ENCODE results near the gene BIN1. TPM values are rescaled to one million over a fixed set of nuclear protein-coding genes. Genes with fewer than 3 reads are reported as not detected.

Gene BIN1
- polyA plus RNA-seq, 4 donors: 6.7 to 54.3 (median 28.7) TPM

DNA sequence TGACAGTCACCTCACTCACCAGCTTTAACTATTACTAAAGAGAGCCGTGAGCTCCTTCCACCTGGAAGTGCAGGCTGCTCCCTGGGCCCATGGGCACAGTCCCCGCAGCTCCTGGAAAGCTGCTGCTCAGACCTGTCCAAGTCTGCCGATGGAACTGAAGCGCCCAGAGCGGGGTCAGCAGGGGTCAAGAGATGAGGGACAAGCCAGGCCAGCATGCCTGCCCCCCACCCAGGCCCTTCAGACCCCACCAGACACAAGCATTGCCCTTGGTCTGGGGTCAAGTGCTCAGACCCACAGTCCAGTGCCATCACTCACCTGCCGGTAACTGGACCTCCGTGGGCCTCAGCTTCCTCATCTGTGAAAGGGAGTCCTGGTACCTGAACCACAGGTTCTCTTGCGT, 59.9 kb downstream of the BIN1 start:
- Histone ChIP-seq H3K36me3 (ENCODE audit: control insufficient read depth in 3 of 3, insufficient read depth in 2 of 3, low read depth in 1 of 3, low read length in 3 of 3) (peaks cover 0 to 49% (median 0%) of the 10 kb centered on the region in 3 donors), H3K4me1 (ENCODE audit: control insufficient read depth in 3 of 3, insufficient read depth in 2 of 3, low read depth in 1 of 3, low read length in 2 of 3) (peaks cover 0 to 5% (median 0%) of the 10 kb centered on the region in 3 donors), H3K9me3 (ENCODE audit: control insufficient read depth in 2 of 2, insufficient read depth in 1 of 2, low read depth in 1 of 2, low read length in 1 of 2) (peaks cover 0 to 10% of the 10 kb centered on the region in 2 donors), H3K27me3 (ENCODE audit: control insufficient read depth in 3 of 3, insufficient read depth in 3 of 3, low read length in 3 of 3) (no peaks in the 10 kb centered on the region), H3K4me3 (ENCODE audit: low read depth in 1 of 3, low read length in 3 of 3) (no peak overlapping the region), H3K27ac (ENCODE audit: low read depth in 1 of 3, low read length in 2 of 3) (no peak overlapping the region)
- 93 to 95% (median 94%) methylated on average over 8 of the region's 8 CpGs for WGBS, 3 donors
- no peak for DNase-seq
- no peak for FAIRE-seq

DNA sequence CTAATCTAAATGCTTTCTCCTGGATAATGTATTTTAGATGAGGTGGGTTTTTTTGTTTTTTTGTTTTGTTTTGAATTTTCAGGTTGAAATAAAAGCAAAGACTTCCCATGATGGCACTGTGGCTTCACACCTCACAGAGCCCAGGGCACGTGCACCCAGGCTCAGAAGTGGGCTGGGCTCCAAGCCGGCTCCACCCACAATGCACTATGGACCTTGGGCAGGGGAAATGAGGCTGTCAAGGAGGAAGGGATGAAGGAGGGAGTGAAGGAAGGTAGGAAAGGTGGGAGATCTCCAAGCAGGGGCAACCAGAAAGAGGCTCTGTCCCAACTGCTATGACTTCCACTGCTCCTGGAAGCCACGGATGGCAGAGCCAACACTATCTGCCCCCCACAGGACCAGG, 60.4 kb downstream of the BIN1 start:
- DNase-seq (peak in 1 of 2 donors; percentile 21), FAIRE-seq (no peak)
- H3K36me3 ChIP-seq (ENCODE audit: control insufficient read depth in 3 of 3, insufficient read depth in 2 of 3, low read depth in 1 of 3, low read length in 3 of 3): peaks cover 0 to 45% (median 0%) of the 10 kb centered on the region in 3 donors
- H3K4me3 ChIP-seq (ENCODE audit: low read depth in 1 of 3, low read length in 3 of 3): no peak overlapping the region
- WGBS, 3 donors: 50 to 65% (median 57%) methylated on average over 3 of the region's 3 CpGs
- peaks cover 0 to 10% of the 10 kb centered on the region in 2 donors for H3K9me3 ChIP-seq (ENCODE audit: control insufficient read depth in 2 of 2, insufficient read depth in 1 of 2, low read depth in 1 of 2, low read length in 1 of 2)
- no peak overlapping the region for H3K27ac ChIP-seq (ENCODE audit: low read depth in 1 of 3, low read length in 2 of 3)
- H3K27me3 ChIP-seq (ENCODE audit: control insufficient read depth in 3 of 3, insufficient read depth in 3 of 3, low read length in 3 of 3): no peaks in the 10 kb centered on the region
- peaks cover 0 to 5% (median 0%) of the 10 kb centered on the region in 3 donors for H3K4me1 ChIP-seq (ENCODE audit: control insufficient read depth in 3 of 3, insufficient read depth in 2 of 3, low read depth in 1 of 3, low read length in 2 of 3)

DNA sequence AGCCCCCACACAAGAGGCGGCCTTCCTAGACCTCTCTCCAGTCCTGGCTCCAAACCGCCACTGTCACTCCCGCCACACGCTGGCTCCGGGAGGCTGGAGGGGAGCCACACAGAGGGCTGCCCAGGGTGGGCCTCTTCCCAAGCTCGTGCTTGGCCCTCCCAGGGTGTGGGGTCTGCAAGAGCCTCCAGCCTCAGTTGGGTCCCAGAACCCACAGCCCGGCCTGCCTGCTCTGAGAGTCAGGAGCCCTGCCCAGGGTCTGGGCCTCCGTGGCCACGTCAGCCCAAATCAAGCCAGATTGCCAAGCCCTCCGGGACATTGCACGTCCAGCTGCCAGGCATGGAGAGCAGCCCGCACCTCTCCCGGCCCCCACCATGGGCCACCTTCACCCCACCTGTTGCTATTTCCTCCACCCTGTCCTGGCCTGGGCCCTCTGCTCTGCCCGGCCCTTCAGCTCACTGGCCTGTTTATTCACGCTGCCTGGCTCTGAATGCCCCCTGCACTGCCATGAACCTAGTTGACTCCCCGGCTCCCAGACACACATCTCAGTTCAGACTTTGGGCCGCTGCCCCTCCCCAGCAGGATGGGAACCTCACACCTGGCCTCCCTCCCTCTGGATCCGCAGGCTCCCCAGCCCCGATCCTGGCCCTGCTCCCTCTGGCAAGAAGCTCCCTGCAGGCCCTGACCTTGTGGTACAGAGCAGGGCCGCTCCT, 61.0 kb downstream of the BIN1 start:
- WGBS, 3 donors: 75 to 86% (median 84%) methylated on average over 20 of the region's 20 CpGs
- Histone ChIP-seq H3K27me3 (ENCODE audit: control insufficient read depth in 3 of 3, insufficient read depth in 3 of 3, low read length in 3 of 3) (no peaks in the 10 kb centered on the region), H3K9me3 (ENCODE audit: control insufficient read depth in 2 of 2, insufficient read depth in 1 of 2, low read depth in 1 of 2, low read length in 1 of 2) (peaks cover 0 to 10% of the 10 kb centered on the region in 2 donors), H3K36me3 (ENCODE audit: control insufficient read depth in 3 of 3, insufficient read depth in 2 of 3, low read depth in 1 of 3, low read length in 3 of 3) (peaks cover 0 to 39% (median 0%) of the 10 kb centered on the region in 3 donors), H3K4me3 (ENCODE audit: low read depth in 1 of 3, low read length in 3 of 3) (no peak overlapping the region), H3K4me1 (ENCODE audit: control insufficient read depth in 3 of 3, insufficient read depth in 2 of 3, low read depth in 1 of 3, low read length in 2 of 3) (peaks cover 0 to 5% (median 0%) of the 10 kb centered on the region in 3 donors), H3K27ac (ENCODE audit: low read depth in 1 of 3, low read length in 2 of 3) (no peak overlapping the region)
- DNase-seq (no peak), FAIRE-seq (no peak)

DNA sequence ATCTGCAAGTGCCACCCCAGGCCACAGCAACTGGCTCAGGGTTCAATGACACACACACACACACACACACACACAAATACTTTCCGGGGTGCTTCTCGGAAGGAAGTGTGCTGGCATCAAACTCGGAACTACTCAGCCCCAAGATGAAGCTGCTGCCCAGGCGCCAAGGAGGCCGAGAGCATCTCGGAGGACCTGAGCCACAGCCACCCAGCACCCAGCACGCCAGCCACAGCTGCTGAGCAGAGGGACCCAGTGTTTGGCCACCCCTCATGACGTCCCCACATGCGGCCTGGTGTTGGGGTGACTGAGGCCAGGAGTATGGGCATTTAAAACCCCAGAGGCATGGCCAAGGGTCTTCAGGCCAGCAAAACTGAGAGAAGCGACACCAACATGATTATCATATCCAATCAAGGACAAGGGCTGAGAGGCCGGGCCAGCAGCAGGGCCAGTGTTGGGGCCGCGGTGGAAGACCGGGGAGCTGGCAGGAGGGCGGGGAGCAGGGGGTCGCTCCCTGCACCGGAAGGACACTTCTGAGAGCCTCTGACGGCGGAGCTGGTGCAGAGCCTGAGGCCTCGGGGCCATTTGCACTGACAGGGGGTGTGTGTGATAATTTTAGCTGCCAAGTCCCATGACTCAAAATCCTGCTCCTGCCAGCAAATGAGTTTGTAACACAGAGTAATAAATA, 61.8 kb downstream of the BIN1 start:
- Histone ChIP-seq H3K4me1 (ENCODE audit: control insufficient read depth in 3 of 3, insufficient read depth in 2 of 3, low read depth in 1 of 3, low read length in 2 of 3) (peaks cover 0 to 5% (median 0%) of the 10 kb centered on the region in 3 donors), H3K27me3 (ENCODE audit: control insufficient read depth in 3 of 3, insufficient read depth in 3 of 3, low read length in 3 of 3) (no peaks in the 10 kb centered on the region), H3K27ac (ENCODE audit: low read depth in 1 of 3, low read length in 2 of 3) (no peak overlapping the region), H3K36me3 (ENCODE audit: control insufficient read depth in 3 of 3, insufficient read depth in 2 of 3, low read depth in 1 of 3, low read length in 3 of 3) (peaks cover 0 to 31% (median 0%) of the 10 kb centered on the region in 3 donors), H3K4me3 (ENCODE audit: low read depth in 1 of 3, low read length in 3 of 3) (no peak overlapping the region), H3K9me3 (ENCODE audit: control insufficient read depth in 2 of 2, insufficient read depth in 1 of 2, low read depth in 1 of 2, low read length in 1 of 2) (peaks cover 0 to 10% of the 10 kb centered on the region in 2 donors)
- FAIRE-seq: no peak
- no peak for DNase-seq
- WGBS, 3 donors: 83 to 91% (median 90%) methylated on average over 20 of the region's 20 CpGs

DNA sequence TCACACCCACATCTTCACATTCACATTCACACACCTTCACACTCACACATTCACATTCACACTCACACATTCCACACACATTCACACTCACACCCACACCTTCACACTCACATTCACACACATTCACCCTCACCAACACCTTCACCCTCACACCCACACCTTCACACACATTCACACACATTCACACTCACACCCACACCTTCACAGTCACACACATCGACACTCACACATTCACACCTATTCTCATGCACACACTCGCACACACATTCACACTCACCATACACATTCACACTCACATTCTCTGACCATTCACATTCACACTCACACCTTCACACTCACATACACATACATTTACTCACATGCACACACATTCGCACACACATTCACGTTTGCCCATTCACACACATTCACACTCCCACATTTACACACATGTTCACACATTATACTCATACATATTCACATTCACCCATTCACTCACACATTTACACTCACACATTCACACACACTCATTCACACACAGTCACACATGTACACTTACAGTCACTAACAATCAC, 62.7 kb downstream of the BIN1 start:
- WGBS, 3 donors: 95 to 96% (median 95%) methylated on average over 4 of the region's 4 CpGs
- peaks cover 0 to 10% of the 10 kb centered on the region in 2 donors for H3K9me3 ChIP-seq (ENCODE audit: control insufficient read depth in 2 of 2, insufficient read depth in 1 of 2, low read depth in 1 of 2, low read length in 1 of 2)
- DNase-seq (no peak), FAIRE-seq (no peak)
- no peaks in the 10 kb centered on the region for H3K27me3 ChIP-seq (ENCODE audit: control insufficient read depth in 3 of 3, insufficient read depth in 3 of 3, low read length in 3 of 3)
- H3K4me3 ChIP-seq (ENCODE audit: low read depth in 1 of 3, low read length in 3 of 3): no peak overlapping the region
- no peaks in the 10 kb centered on the region for H3K4me1 ChIP-seq (ENCODE audit: control insufficient read depth in 3 of 3, insufficient read depth in 2 of 3, low read depth in 1 of 3, low read length in 2 of 3)
- no peak overlapping the region for H3K27ac ChIP-seq (ENCODE audit: low read depth in 1 of 3, low read length in 2 of 3)
- peaks cover 0 to 24% (median 0%) of the 10 kb centered on the region in 3 donors for H3K36me3 ChIP-seq (ENCODE audit: control insufficient read depth in 3 of 3, insufficient read depth in 2 of 3, low read depth in 1 of 3, low read length in 3 of 3)

DNA sequence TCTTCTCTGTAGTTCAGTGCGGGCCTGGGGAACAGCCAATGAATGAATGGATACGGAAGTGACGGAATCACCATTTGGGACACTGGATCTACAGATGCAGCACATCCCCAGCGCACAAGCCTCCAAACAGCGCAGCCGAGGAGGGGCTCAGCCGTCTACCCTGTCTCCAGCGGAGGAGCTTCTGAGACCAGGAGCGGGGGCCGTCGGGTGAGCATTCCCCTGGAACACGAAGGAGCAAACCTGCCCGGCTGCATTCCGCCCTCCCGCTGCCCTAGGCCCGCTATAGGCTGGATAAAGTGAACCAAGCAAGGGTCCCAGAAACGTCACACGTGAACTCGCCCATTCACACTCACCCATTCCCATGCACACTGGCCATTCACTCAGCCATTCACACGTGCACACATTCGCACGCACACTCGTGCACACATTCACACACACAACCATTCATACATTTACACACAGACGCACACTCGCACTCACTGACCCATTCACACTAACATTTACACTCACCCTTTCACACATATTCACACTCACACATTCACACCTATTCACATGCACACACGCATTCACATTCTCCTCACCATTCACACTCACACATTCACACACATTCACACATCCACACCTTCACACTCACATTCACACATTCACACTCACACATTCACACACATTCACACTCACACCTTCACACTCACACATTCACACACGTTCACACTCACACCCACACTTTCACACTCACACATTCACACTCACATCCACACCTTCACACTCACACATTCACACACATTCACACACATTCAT, 63.4 kb downstream of the BIN1 start:
- no peaks in the 10 kb centered on the region for H3K4me1 ChIP-seq (ENCODE audit: control insufficient read depth in 3 of 3, insufficient read depth in 2 of 3, low read depth in 1 of 3, low read length in 2 of 3)
- H3K27ac ChIP-seq (ENCODE audit: low read depth in 1 of 3, low read length in 2 of 3): no peak overlapping the region
- H3K4me3 ChIP-seq (ENCODE audit: low read depth in 1 of 3, low read length in 3 of 3): no peak overlapping the region
- peaks cover 0 to 17% (median 0%) of the 10 kb centered on the region in 3 donors for H3K36me3 ChIP-seq (ENCODE audit: control insufficient read depth in 3 of 3, insufficient read depth in 2 of 3, low read depth in 1 of 3, low read length in 3 of 3)
- FAIRE-seq: no peak
- H3K9me3 ChIP-seq (ENCODE audit: control insufficient read depth in 2 of 2, insufficient read depth in 1 of 2, low read depth in 1 of 2, low read length in 1 of 2): peaks cover 0 to 10% of the 10 kb centered on the region in 2 donors
- no peaks in the 10 kb centered on the region for H3K27me3 ChIP-seq (ENCODE audit: control insufficient read depth in 3 of 3, insufficient read depth in 3 of 3, low read length in 3 of 3)
- DNase-seq: no peak
- 91 to 93% (median 93%) methylated on average over 27 of the region's 27 CpGs for WGBS, 3 donors

DNA sequence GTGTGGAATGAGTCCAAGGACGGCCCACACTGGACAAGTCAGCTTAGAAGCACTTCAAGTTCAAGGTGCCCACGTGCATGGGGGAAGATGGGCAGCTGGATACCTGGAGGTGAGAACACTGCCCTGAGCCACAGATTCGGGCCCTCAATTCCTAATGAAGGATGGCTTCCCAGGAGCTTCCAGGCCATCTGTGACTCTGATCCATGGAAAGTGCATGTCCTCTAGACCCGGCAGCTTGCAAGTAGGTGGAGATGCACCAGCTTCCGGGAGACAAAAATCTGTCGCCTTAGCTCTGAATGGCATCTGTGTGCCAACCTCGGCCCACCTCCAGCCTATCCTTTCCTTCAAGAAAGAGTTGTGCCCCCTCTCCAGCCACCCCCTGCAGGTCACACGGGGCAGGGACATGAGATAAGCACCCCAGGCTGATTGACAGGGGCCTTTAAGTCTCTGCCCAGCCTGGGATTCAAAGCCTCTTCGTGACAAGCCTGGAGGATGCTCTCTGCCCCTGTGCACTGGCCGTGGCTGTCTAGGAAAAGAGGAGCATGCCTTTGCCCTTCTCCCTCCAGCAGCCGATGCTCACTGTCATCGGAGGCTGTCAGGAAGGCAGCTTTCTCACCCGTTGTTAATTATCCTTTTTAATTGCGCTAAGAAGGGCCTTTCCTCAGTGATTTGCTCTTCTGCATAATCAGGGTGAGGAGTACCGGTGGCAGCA, 65.5 kb downstream of the BIN1 start:
- FAIRE-seq: no peak
- WGBS, 3 donors: 80 to 85% (median 81%) methylated on average over 15 of the region's 15 CpGs
- Histone ChIP-seq H3K9me3 (ENCODE audit: control insufficient read depth in 2 of 2, insufficient read depth in 1 of 2, low read depth in 1 of 2, low read length in 1 of 2) (peaks cover 0 to 7% of the 10 kb centered on the region in 2 donors), H3K4me1 (ENCODE audit: control insufficient read depth in 3 of 3, insufficient read depth in 2 of 3, low read depth in 1 of 3, low read length in 2 of 3) (no peaks in the 10 kb centered on the region), H3K4me3 (ENCODE audit: low read depth in 1 of 3, low read length in 3 of 3) (no peak overlapping the region), H3K27me3 (ENCODE audit: control insufficient read depth in 3 of 3, insufficient read depth in 3 of 3, low read length in 3 of 3) (no peaks in the 10 kb centered on the region), H3K27ac (ENCODE audit: low read depth in 1 of 3, low read length in 2 of 3) (no peak overlapping the region), H3K36me3 (ENCODE audit: control insufficient read depth in 3 of 3, insufficient read depth in 2 of 3, low read depth in 1 of 3, low read length in 3 of 3) (no peaks in the 10 kb centered on the region)
- no peak for DNase-seq
